WERI-Rb-1 (cell line): ENCODE results near the gene FLT4.
A peak's percentile ranks its signal among the peaks of the same experiment; 100 is the strongest.

Source experiments
- DNase-seq: peaks from one replicate; pipeline ENCODE4 v3.0.0-alpha.2; 2020
- H3K27ac ChIP-seq: fragments of 250-450 bp; sonication (Bioruptor Pico); 2 replicates; pipeline ENCODE4 v1.5.1; 2020; ENCODE audit warnings: mild to moderate bottlenecking, moderate library complexity
- H3K27me3 ChIP-seq: fragments of 250-450 bp; sonication (Bioruptor Pico); 2 replicates; pipeline ENCODE4 v1.5.1; 2021; ENCODE audit warnings: mild to moderate bottlenecking, low read depth, moderate library complexity; ENCODE audit not compliant: insufficient read depth, severe bottlenecking
- H3K36me3 ChIP-seq: fragments of 250-450 bp; sonication (Bioruptor Pico); 2 replicates; pipeline ENCODE4 v1.5.1; 2020; ENCODE audit warnings: mild to moderate bottlenecking, moderate library complexity
- H3K4me3 ChIP-seq: 2 replicates; pipeline ENCODE4 v1.5.1; 2011; ENCODE audit warnings: low read depth, mild to moderate bottlenecking, control low read depth, low read length
- H3K9me3 ChIP-seq: fragments of 250-450 bp; sonication (Bioruptor Pico); 2 replicates; pipeline ENCODE4 v1.5.1; 2021; ENCODE audit warnings: mild to moderate bottlenecking, moderate library complexity; ENCODE audit not compliant: severe bottlenecking
- TF ChIP-seq, protein P1 (sequence below): IDR thresholded peaks from 2 replicates; pipeline ENCODE4 v1.5.1; 2011; ENCODE audit warnings: low read depth, mild to moderate bottlenecking, control low read depth, inconsistent platforms, low read length

The FLT4 gene

DNA sequence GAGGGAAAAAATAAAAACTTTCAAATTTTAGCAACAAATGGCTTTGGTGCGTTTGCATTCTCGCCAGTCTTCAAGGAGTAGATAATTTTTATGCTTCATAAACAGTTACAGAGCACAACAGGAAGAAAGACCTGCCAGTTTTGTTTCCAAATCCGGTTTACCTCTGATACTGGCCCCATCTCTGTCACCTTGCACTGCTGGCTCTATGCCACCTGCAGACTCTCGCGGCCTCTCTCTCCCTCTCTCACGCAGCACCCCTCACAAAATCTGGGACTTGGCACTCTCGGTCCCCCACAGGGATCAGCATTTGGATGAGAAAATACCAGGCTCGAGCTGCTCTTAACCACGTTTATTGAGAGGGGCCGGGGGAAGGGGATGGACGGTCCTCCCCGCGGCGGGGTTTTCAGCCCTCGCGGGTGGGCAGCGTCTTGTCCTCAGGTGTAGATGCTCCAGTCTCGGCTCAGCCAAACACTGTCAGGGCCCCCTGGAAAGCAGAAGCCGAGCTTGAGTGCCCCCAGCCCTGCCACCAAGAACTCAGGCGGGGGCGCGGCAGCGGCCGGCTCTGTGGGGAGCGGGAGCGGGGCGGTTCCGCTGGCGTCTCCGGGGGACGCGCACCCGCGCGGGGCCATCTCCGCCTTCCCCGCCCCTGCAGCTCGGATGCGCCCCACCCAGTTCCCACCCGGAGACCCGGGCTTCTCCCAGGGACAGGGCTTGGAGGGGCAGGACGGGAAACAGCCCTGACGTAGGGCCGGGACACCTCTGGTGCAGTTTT is 59.4 kb downstream of the FLT4 start:
- Histone ChIP-seq H3K27ac (no peak overlapping the region), H3K9me3 (no peaks in the 10 kb centered on the region), H3K36me3 (no peaks in the 10 kb centered on the region), H3K27me3 (peaks cover 13% of the 10 kb centered on the region), H3K4me3 (peak overlapping the region; percentile 43)
- no peak for DNase-seq
- TF ChIP-seq, protein P1, sequence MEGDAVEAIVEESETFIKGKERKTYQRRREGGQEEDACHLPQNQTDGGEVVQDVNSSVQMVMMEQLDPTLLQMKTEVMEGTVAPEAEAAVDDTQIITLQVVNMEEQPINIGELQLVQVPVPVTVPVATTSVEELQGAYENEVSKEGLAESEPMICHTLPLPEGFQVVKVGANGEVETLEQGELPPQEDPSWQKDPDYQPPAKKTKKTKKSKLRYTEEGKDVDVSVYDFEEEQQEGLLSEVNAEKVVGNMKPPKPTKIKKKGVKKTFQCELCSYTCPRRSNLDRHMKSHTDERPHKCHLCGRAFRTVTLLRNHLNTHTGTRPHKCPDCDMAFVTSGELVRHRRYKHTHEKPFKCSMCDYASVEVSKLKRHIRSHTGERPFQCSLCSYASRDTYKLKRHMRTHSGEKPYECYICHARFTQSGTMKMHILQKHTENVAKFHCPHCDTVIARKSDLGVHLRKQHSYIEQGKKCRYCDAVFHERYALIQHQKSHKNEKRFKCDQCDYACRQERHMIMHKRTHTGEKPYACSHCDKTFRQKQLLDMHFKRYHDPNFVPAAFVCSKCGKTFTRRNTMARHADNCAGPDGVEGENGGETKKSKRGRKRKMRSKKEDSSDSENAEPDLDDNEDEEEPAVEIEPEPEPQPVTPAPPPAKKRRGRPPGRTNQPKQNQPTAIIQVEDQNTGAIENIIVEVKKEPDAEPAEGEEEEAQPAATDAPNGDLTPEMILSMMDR: no peak

DNA sequence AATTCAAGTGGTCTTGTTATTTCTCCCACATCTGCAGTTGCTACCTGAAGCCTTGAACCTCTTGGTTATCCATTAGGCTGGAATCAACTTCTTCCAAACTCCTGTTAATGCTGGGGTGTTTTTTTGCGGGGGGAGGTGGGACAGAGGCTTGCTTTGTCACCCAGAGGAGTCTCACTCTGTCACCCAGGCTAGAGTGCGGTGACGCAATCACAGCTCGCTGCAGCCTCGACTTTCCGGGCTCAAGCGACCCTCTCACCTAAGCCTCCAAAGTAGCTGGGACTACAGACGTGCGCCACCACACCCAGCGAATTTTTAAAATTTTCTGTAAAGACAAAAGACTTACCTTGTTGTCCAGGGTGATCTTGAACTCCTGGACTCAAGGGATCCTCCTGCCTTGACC is 62.5 kb downstream of the FLT4 start:
- DNase-seq: no peak

DNA sequence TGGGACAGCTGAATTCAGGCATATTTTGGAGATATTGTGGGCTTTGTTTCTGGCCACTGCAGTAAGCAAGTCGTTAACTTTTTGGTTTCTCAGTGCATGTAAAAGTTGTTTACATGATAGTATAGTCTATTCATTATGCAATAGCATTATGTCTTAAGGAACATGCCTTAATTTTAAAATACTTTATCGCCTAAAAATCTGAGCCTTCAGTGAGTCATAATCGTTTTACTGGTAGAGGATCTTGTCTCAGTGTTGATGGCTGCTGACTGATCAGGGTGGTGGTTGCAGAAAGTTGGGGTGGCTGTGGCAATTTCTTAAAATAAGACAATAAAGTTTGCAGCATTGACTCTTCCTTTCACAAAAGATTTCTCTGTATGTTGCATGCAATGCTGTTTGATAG is 63.2 kb downstream of the FLT4 start:
- H3K4me3 ChIP-seq: no peak overlapping the region
- no peak for DNase-seq
- H3K36me3 ChIP-seq: no peaks in the 10 kb centered on the region
- no peak overlapping the region for H3K27ac ChIP-seq
- TF ChIP-seq, protein P1: no peak
- no peaks in the 10 kb centered on the region for H3K9me3 ChIP-seq
- peaks cover 13% of the 10 kb centered on the region for H3K27me3 ChIP-seq

More for the DNA sequence above, 62.5 kb downstream of the FLT4 start:
- no peak overlapping the region for H3K4me3 ChIP-seq
- no peaks in the 10 kb centered on the region for H3K36me3 ChIP-seq
- TF ChIP-seq, protein P1: no peak
- H3K27ac ChIP-seq: no peak overlapping the region
- H3K27me3 ChIP-seq: peaks cover 13% of the 10 kb centered on the region
- no peaks in the 10 kb centered on the region for H3K9me3 ChIP-seq

DNA sequence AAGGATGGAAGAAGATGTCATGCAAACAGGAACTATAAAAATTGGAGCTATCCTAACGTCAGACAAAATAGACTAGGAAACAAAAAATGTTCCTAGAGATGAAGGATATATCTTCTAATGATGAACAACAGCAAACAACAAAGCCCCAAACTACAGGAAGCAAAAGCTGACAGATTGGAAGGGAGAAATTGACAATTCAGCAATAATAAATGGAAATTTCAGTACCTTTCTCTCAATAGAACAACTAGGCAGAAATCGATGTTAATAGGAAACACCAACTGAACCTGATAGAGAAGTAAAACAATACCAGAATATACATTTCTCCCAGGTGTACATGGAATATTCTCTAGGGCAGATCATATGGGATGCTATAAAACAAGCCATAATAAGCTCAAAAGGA is 65.7 kb downstream of the FLT4 start:
- Histone ChIP-seq H3K9me3 (no peaks in the 10 kb centered on the region), H3K27me3 (no peaks in the 10 kb centered on the region), H3K36me3 (no peaks in the 10 kb centered on the region), H3K27ac (no peak overlapping the region), H3K4me3 (no peak overlapping the region)
- no peak for DNase-seq
- TF ChIP-seq, protein P1: no peak

DNA sequence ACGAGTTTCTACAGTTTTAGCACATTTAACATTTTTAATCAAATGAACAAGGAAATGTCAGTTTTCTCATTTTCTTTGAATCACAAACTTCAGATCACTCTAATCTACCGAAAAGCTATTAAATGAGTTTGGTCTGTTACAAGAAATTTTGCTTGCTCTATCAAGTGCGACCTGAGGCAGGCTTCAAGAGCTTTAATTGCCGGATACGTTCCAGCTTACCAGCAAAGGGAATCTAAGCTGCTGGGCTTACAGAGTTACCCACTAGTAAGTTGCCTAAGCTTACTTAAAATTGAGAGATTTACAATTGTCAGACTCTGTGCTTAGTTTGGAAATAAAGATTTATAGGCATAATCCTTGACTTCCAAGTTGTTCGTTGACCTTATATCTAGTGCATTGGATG is 68.7 kb downstream of the FLT4 start:
- no peaks in the 10 kb centered on the region; the same call in 1 of the 2 replicates for H3K36me3 ChIP-seq
- no peaks in the 10 kb centered on the region for H3K27me3 ChIP-seq
- H3K9me3 ChIP-seq: no peaks in the 10 kb centered on the region
- H3K4me3 ChIP-seq: no peak overlapping the region
- H3K27ac ChIP-seq: no peak overlapping the region
- no peak for DNase-seq
- TF ChIP-seq, protein P1: no peak

DNA sequence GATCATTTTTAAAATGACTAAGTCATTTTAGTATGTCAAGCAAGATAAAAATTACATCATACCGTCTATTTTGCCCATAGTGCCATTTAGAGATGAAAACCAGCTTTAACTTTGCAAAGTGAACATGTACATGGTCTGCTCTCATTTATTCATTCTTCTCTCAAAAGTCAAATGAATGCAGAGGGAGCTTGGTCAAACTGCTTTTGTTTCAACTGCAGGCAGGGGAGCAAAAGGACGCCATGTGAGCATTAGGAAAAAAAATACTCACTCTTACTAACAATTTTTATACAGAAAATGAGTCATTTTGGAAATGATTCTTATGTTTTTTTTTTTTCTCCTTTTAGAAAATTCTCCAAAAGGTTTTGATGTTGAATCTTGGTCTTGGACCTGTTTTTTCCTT is 73.8 kb downstream of the FLT4 start:
- no peak overlapping the region for H3K27ac ChIP-seq
- no peaks in the 10 kb centered on the region for H3K27me3 ChIP-seq
- DNase-seq: no peak
- no peak overlapping the region for H3K4me3 ChIP-seq
- TF ChIP-seq, protein P1: no peak
- H3K9me3 ChIP-seq: no peaks in the 10 kb centered on the region
- H3K36me3 ChIP-seq: peaks cover 5% of the 10 kb centered on the region; the same call in 1 of the 2 replicates
